ENCODE results near the gene TSPAN2.

Gene TSPAN2

DNA sequence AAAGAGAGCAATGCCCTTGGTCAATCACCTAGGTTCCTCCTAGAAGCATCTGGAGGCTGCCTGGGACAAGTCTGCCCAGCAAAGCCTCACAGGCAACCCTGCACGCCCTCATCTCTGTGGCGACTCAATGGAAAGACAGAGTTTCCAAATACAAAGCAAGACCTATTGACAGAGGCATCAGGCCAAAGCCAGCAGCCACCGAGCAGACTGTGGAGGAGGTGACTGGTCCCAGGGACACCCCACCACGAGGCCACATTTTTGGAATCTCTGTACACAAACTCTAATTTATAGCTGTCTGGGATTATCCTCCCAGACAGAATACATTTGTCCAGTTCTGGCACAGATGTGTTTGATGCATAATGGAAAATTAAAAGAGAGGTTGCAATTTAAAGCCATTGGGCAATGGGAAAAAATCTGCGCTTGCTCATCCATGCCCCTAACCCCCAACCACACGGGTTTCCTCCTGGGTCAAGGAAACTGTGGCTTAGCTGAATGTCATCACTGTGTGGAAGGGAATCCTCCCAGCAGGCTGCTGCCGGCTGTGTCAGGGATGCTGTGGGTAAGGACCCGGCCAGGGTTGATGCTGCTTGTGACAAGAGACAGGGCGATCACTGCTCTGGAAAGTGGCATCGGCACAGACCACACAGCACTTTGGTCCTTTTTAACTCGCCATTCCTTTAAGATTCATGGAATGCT is 14.3 kb downstream of the TSPAN2 start:
- no peak for DNase-seq (ENCODE audit: low spot score)

DNA sequence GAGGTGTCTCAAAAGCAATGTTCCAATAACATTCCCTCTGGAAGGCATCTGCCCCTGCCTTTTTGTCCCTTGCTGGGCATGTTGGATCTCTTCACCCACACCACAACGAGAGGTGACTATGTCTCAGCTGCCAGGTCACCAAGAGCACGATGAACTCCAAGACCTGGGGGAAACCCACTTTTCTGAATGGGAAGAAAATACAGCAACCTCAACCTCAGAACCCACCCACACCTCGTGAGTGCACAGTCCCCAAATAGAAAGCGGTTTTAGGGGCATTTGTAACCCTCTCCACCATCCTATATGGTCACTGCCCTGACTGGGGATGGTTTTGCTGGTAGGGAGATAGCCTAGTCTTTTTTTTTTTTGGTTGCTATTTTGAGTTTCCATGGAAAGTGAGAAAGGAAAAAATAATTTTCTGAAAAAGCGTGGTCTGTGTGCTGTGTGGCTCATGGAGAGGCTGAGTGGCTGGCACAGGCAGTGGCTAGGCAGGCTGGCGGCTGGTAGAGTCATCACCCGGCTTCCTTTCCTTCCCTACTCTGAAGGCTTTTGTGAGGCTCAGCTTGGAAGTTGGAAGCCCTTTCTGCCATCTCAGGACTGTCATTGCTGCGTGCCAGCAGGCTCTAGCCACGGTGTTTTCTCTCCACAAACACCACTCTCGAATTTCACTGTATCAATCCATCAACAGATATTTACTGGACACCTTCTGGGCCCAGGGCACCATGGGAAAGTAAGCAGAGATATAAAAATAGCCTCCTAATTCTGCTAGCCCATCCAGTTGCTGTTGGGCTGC is 15.8 kb downstream of the TSPAN2 start:
- DNase-seq (ENCODE audit: low spot score) = no peak

DNA sequence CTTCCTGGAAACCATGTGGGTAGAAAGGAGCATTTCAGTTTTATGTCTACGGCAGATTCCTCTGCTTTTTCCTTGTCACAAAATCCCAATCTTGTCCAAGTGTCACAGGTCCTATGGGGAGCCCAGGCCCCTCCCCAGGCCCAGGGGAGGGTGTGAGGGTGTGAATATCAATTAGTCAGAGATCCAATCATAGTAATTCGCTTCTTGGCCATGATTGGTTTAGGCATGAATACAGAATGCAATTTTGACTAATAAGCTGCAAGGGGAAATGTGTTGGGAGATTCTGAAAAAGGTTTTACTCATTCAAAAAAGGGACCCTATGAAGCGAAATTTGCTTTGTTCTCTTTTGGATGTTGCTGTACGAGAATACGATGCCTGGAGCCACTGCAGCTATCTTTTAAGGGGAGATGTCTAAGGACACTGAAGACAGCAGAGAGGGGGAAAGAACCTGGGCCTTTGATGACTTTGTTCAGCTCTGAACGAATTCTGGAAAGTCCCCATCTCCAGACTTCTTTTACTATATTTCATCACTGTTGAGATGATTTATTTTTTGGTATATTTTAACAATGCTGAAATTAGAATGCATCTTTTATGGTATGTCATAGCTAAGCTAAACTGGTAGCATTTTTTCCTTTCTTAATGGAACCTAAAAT is 18.2 kb downstream of the TSPAN2 start:
- no peak for DNase-seq (ENCODE audit: low spot score)

DNA sequence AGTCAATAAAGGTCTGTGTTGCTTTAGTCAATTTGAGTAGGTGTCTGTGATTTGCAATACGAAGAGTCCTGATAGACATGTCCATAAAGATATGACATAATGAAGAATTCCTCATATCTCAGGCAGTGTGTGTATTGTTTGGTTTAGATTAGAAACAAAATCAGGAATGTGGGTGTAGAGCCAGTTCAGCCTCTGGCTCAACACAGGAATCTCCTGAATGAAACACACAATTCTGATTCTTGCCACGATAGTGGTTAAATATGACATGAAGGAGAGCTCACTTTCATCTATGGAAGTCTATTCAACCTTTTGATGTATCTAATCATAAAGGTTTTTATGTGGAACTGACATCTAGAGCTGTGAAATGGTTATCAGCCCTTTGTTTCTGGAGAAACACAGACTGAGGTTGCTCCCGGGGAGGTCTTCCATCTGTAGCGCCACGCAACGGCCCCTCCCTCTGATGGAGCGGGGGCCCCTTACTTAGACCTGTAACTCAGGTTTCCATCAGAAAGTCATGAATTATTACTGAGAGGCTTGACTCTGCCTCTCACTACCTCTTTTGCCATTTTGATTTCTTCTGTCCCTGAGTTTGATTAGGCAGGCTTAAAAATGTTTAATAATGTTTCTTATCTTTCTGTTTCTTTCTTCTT is 19.5 kb downstream of the TSPAN2 start:
- DNase-seq (ENCODE audit: low spot score) = no peak

DNA sequence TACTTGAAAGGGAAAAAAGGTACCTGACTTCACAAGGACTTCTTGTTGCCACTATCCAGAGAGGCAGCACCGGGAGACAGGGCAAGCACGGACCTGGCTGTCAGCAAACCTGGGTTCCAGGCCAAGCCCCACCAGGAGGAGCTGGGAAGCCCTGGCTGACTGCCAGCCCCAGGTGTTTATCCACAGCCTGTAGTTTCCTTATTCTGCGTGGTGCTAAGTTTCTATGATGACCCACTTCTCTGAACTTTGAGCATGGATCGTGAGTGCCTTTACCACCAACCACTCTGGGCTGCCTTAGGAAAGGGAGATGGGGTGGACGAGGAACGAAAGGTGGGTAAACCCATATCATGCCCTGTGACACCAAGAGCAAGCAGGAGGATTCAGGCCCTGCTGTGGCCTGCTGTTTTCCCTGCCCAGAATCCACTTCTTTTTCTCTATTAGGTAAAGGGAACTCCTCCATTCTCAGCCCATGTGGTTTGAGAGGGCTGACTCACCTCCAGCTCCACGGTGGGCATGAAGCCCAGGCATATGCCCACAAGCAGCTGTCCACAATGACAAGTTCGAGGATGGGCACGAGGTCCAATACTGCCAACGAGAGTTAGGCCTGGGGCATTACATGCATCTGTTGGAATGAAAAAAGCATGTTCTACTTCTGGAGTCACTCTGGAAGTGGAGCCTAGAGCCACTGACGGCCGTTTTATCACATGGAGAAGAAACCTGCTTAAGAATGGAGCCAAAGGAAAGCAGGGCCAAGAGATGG is 20.3 kb downstream of the TSPAN2 start:
- no peak for DNase-seq (ENCODE audit: low spot score)

DNA sequence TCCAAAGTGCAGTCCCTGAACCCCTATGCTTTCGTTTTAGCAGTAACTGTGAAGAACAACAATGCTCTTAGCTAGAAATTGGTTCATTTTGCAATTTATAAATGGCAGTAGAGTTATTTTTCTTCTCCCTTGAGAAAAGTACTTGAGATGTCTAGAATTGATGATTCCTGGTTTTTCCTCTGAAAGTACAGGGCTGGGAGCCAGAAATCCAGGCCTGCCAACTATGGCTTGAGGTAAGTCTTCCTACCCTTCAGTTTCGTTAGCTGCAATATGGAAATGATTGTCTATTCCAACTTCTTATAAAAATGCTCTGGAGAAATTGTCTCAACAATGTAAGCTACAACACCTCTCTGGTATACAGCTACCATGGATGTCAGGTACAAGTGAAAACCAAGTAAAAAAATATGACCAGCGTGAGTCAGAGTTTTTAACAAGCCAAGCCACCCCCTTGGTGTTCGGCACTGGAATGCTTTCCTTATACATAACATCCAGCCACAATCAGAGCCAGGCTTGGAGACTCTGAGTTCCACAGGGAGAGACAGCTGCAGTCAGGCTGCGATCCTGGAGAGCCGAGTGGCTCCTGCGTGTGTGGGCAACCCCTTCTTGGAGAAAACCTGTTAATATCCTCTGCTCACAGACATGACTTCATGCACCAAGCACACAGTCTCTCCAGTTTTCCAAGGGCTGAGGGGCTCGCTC is 22.0 kb downstream of the TSPAN2 start:
- DNase-seq (ENCODE audit: low spot score) = no peak

DNA sequence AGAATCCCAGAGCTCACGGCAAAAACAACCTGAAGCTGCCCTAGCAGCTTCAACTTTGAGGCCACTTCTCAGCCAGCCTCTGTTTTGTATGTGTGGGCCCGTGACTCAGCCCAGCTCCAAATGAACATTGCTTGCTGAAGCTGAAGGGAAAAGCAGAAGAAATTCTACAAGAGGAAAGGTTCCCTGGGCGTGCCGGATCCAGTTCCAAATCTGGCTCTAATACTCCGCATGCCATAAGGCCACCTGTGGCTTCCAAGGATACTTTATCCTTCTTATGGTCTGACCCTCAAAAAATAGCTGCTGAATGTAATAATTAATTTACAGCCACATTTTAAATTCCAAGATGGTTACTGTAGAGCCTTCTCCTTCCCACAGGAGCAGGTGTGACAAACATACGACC is 24.3 kb downstream of the TSPAN2 start:
- DNase-seq (ENCODE audit: low spot score) = no peak

DNA sequence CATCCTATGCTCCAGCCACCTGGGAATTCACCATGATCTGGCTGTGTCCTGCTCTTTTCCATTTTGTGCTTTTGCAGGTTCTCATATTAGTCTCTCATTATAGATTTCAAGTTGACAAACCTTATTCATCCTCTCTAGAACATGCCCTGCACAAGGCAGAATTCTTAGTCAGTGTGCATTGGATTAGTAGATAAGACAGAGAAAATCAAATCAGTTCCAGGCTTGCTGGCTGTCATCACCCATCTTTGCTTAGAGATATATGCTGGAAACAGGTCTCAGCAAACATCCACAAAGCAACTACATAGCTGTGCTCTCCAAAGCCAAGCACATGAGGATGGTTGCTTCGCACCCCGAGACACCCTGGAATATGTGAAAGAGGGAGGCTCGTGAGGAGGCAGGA is 24.8 kb downstream of the TSPAN2 start:
- no peak for DNase-seq (ENCODE audit: low spot score)

DNA sequence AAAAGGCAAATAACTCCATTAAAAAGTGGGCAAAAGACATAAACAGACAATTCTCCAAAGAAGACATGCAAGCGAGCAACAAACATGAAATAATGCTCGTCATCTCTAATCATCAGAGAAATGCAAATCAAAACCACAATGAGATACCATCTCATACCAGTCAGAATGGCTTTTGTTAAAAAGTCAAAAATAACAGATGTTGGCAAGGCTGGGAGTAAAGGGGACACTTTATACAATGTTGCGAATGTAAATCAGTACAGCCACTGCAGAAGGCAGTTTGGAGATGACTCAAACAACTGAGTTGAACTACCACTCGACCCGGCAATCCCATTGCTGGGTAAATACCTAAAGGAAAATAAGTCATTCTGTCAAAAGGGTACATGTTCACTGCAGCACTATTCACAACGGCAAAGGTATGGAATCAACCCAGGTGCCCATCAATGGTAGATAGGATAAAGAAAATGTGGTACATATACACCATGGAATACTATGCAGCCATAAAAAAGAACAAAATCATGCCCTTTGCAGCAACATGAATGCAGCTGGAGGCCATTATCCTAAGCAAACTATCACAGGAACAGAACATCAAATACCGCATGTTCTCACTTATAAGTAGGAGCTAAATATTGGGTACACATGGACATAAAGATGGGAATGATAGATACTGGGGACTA is 25.9 kb downstream of the TSPAN2 start:
- DNase-seq (ENCODE audit: low spot score) = no peak

DNA sequence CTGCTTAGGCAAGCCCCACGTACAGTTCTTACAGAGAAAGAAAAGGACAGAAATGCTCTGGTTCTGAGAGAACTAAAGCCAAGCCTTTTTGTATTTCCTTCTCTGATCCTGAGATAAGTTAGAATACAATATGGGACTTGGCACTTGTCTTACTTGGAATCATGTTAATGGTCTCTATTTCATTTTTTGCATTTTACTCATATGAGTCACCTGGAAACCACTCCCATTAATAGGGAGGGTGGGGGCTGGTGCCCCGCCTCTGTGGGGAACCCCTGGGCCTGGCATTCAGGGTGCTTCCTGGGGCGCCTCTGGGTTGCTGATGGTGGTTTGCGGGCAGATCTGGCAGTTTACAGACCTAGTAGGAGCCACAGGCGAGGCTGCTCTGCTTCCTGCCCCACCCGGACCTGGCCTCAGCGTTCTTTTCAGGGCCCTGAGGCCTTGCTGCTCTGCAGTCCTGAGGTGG is 26.7 kb downstream of the TSPAN2 start:
- DNase-seq (ENCODE audit: low spot score) = no peak

DNA sequence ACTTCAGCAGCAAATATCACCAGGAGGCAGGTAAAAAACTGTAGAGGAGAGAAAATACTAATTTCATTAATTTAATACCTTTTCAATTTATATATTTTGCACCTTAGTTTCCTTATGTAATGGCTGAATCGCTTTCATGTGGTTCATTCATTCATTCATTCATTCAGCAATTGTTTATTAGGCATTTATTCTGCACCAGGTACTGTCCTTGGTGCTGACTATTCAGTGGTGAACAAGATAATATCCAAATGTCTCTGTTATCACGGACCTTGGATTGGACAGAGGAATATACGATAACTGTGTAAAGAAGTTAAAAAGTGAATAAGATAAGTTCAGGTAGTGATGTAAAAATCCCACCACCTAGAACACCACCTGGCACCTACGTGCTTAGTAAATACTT is 28.8 kb downstream of the TSPAN2 start:
- no peak for DNase-seq (ENCODE audit: low spot score)

DNA sequence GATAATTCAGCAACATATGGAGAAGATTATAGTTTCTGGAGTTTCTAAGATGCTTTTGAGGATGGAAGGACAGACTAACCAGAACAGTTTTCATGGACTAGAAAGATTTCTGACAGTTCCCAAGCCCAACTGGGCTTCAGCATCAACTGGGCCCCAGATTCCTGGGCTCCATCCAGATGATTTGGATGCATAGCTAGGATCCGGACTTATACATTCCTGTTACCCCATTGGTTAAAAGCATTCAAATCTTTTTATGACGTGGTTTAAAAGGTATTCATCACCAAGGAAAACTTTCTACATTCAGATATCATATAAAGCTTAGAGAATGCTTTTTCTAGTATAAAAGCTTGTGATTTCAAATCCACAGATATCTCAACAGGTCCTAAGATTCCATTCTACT is 30.0 kb downstream of the TSPAN2 start:
- DNase-seq (ENCODE audit: low spot score) = no peak

DNA sequence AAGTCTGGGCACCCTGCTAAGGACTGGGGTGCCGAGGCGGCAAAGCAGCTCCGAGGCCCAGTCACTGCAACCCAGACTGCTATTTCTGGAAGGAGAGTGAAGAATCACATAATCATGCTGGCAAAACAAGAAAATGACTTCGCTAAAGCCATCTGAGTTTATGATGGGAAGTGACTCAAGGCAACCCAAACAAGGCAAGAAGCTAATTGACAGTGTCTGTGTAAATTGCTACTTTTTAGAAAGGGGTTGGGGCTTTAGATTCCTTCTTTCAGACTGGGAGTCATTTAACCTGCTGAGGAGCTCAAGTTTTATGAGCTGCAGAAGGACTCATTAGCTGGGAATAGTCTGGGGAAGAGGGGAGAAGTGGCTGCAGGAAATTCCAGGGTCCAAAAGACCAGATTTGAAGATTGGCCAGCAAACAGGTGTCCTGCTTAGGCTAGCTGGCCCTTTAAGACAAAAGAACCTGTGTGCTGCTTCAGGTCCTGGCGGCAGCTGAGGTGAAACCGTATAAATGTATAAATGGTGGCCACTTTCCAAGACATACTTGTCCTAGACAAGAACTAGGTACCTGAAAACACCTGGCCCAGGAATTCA is 31.5 kb downstream of the TSPAN2 start:
- no peak for DNase-seq (ENCODE audit: low spot score)

DNA sequence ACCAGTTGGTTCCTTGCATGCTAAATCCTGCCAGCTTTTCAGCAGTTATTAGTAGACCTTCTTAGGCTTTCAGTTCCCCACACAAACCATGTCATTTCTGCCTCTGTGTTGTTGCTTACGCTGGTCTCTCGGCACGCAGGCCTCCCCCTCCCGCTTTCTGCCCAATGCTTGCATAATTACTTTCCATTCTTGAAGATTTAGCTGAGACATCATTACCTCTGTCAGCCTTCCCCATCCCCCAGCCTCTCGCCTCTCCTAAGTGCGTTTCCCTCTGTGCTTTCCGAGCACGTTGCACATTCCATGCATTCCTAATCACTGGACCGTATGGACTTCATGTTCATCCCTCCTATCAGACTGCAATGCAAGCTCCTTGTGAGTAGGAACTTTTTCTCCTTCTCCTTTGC is 32.9 kb downstream of the TSPAN2 start:
- no peak for DNase-seq (ENCODE audit: low spot score)

DNA sequence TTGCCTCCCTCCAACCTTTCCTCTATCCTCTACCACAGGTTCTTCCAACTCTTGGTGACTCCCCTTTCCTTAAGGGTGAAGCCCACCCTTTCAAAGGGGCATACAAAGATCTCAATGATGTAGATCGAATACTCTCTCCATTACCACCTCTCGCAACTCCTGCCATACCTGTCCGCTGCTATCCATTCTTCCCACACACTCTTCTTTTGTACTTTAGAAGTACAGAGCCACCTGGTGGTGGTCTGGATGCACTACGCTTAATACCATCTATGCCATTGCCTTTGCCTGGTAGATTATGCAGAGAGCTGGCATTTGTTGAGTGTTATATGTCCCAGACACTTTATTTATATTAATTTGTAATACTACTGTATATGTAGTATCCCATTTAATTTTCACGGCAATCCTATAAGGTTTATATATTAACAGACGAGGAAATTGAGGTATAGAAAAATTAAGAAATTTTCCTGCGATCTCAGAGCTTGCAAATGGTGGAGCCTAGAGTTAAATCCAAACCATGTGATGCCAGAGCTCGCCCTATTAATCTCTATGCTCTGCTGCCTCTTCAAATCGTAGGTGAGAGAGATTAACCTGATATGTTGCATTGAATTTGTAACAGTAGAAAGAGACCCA is 36.7 kb downstream of the TSPAN2 start:
- peak; percentile 62 for DNase-seq (ENCODE audit: low spot score)

DNA sequence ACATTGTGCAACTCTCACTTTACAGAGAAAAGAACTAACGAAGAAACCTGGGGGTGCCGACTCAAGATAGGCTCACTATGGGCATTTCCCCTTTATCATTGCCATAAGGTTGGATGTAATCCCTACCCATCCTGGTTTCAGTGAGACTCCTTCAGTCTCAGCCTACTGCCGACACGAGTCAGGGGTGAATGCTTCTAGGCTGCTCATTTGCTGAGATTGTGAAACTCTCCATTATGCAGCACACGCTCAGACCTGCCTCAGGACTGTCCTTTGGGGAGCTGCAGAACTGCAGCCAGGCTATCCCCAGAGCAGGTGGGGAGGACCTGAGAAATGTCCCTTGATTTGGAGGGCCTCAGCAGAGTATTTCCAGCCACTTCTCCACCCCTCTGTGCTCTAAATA is 37.5 kb downstream of the TSPAN2 start:
- no peak for DNase-seq (ENCODE audit: low spot score)

DNA sequence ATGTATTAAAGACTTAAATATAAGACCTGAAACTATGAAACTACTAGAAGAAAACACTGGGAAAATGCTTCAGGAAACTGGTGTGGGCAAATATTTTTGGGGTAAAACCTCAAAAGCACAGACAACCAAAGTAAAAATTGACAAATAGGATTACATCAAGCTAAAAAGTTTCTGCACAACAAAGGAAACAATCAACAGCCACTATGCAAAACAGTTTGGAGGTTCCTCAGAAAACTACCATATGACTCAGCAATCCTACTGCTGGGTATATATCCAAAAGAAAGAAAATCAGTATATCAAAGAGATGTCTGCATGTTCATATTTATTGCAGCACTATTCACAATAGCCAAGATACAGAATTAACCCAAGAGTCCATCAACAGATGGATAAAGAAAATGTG is 42.6 kb downstream of the TSPAN2 start:
- DNase-seq (ENCODE audit: low spot score) = no peak

DNA sequence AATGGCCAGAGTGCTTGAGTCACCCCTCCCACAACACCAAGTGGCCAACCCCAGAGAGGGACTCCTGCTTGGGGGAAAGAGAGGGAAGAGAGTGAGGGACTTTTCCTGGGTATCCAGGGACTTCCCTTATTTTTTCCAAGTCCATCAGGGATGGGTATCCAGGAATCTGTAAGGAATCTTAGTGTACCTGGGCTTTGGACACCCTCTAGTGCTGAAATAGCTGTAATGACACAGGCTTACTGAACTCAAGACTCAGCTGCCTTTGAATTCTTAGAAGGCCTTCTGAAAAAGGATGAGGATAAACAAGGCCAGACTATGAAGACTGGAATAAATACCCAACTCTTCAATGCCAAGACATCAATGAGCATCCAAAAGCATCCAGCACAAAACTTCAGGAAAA is 47.6 kb downstream of the TSPAN2 start:
- peak; percentile 33 for DNase-seq (ENCODE audit: low spot score)

DNA sequence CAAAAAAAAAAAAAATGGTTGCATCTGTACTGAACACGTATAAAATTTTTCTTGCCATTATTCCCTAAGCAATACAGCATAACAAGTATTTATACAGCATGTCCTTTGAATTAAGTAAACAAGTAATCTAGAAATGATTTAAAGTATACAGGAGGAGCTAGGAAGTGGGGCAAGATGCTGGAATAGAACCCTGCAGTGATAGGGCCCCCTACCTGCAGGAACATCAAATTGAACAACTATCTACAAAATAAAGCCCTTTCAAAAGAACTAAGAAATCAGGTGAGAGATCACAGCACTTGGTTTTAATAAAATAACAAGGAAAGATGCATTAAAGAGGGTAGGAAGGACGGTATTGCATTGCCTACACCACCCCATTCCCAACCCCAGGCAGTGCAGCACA is 48.8 kb downstream of the TSPAN2 start:
- no peak for DNase-seq (ENCODE audit: low spot score)

All from D341Med (cell line).